NOMO-1 (cell line): ENCODE measurements around the gene GOLGA6A.
A peak's percentile ranks its signal among the peaks of the same experiment; 100 is the strongest.
"Not testable (repeated sequence)": the region's sequence is repeated elsewhere in the genome, so short reads cannot be mapped to it uniquely, and the experiment has no call there.

ENCODE experiments used
- DNase-seq, 2 experiments: peaks; one replicate each; lab custom pipeline; 2025; ENCODE audit not compliant: unreplicated experiment in 2 of 2; lab: John Stamatoyannopoulos, UW

Gene GOLGA6A

GRCh38 chr15:74055804-74056203 is 26.5 kb downstream of the GOLGA6A start:
- no peak for DNase-seq

- DNase-seq: peak; percentile 57 to 63
Measured at GRCh38 chr15:74053941-74054529, 28.3 kb downstream of the GOLGA6A start.

GRCh38 chr15:74053517-74053916 is 28.8 kb downstream of the GOLGA6A start:
- DNase-seq: no peak

GRCh38 chr15:74052271-74053260 is 29.8 kb downstream of the GOLGA6A start:
- not testable (repeated sequence) for DNase-seq

- no peak for DNase-seq
Measured at GRCh38 chr15:74050556-74051234, 31.7 kb downstream of the GOLGA6A start.

GRCh38 chr15:74050127-74050526 is 32.2 kb downstream of the GOLGA6A start:
- DNase-seq: no peak

GRCh38 chr15:74046275-74046674 is 36.1 kb downstream of the GOLGA6A start:
- DNase-seq: no peak

- no peak for DNase-seq
Measured at GRCh38 chr15:74045636-74046274, 36.6 kb downstream of the GOLGA6A start.

GRCh38 chr15:74045184-74045583 is 37.2 kb downstream of the GOLGA6A start:
- no peak for DNase-seq

- no peak for DNase-seq
Measured at GRCh38 chr15:74044267-74045110, 37.9 kb downstream of the GOLGA6A start.

- DNase-seq: no peak
Measured at GRCh38 chr15:74043425-74044266, 38.7 kb downstream of the GOLGA6A start.

- DNase-seq: no peak
Measured at GRCh38 chr15:74042603-74043424, 39.5 kb downstream of the GOLGA6A start.

GRCh38 chr15:74041777-74042435 is 40.4 kb downstream of the GOLGA6A start:
- DNase-seq: no peak

- no peak for DNase-seq
Measured at GRCh38 chr15:74041311-74041756, 41.0 kb downstream of the GOLGA6A start.

GRCh38 chr15:74040109-74040850 is 42.1 kb downstream of the GOLGA6A start:
- DNase-seq: no peak

GRCh38 chr15:74039656-74040010 is 42.7 kb downstream of the GOLGA6A start:
- no peak for DNase-seq
